ENCODE data around the gene TM4SF4. TPM values are rescaled to one million over a fixed set of nuclear protein-coding genes. Genes with fewer than 3 reads are reported as not detected.

Gene TM4SF4
- total and polyA plus RNA-seq, 7 donors, result 0.92 to 17.1 (median 5.0) TPM; not detected in 1

DNA sequence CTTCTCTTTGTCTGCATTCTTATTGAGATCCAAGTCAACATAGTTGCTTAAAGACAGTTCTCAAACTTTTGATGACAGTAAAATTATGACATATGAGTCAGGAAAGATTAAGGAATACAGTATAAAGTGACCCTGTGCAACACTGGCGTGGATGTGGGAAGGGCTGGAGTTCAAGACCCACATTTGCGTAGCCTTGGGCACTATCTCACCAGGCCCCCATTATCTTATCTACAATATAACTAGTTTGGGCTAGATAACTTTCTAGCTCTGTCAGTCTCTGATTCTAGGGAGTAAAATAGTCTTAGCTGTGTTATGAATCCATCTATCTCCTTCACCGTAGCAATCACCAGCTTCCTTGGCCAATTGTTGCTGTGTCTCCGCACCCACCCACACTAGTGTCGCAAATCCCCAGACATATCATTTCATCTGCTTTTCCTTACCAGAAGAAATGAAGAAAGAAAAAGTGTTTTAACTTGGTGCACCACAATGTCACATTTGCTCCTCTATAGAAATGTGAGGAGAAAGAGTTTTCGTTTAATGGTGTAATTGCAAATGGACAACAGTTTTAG lies 14.9 kb upstream of the TM4SF4 start:
- H3K4me3 ChIP-seq, result no peak overlapping the region
- H3K27ac ChIP-seq, result peak overlapping the region in 2 of 4 donors; percentile 1 to 16
- H3K36me3 ChIP-seq, result no peaks in the 10 kb centered on the region
- intact Hi-C loops (cut with DNase I), result no loop called here
- no peak for DNase-seq
- peaks cover 0 to 6% (median 0%) of the 10 kb centered on the region in 4 donors for H3K4me1 ChIP-seq
- H3K9me3 ChIP-seq, result no peaks in the 10 kb centered on the region
- no peaks in the 10 kb centered on the region for H3K27me3 ChIP-seq
- 92 to 94% methylated on average over 6 of the region's 6 CpGs for WGBS, 2 donors
- TF ChIP-seq EP300 (IDR thresholded peaks at IDR 0.05), result no peak
- no peak for TF ChIP-seq POLR2AphosphoS5 (IDR thresholded peaks at IDR 0.05)
- TF ChIP-seq POLR2A (IDR thresholded peaks at IDR 0.05), result no peak
- TF ChIP-seq, protein P1, sequence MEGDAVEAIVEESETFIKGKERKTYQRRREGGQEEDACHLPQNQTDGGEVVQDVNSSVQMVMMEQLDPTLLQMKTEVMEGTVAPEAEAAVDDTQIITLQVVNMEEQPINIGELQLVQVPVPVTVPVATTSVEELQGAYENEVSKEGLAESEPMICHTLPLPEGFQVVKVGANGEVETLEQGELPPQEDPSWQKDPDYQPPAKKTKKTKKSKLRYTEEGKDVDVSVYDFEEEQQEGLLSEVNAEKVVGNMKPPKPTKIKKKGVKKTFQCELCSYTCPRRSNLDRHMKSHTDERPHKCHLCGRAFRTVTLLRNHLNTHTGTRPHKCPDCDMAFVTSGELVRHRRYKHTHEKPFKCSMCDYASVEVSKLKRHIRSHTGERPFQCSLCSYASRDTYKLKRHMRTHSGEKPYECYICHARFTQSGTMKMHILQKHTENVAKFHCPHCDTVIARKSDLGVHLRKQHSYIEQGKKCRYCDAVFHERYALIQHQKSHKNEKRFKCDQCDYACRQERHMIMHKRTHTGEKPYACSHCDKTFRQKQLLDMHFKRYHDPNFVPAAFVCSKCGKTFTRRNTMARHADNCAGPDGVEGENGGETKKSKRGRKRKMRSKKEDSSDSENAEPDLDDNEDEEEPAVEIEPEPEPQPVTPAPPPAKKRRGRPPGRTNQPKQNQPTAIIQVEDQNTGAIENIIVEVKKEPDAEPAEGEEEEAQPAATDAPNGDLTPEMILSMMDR (IDR thresholded peaks at IDR 0.05), result no peak

DNA sequence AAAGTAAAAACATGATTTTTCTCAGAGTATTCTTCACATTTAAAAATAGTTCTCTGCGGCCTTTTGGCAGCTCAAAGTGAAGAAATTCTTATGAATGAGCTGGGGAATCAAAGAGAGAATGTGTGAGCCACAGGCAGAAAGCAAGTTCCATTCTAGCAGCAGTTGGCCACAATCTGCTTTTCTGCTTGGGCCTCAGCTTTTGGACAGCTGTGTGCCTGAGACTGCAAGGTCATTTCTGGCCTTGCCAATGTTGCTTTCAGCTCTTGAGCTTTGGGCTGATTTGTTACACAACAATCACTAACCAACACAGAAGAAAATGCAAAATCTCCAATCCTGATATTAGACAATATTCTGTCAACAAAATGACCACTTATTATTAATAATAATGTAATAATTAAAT lies 14.4 kb upstream of the TM4SF4 start:
- Histone ChIP-seq H3K27me3 (no peaks in the 10 kb centered on the region), H3K4me3 (no peak overlapping the region), H3K9me3 (no peaks in the 10 kb centered on the region), H3K4me1 (peaks cover 0 to 6% (median 0%) of the 10 kb centered on the region in 4 donors), H3K27ac (peak overlapping the region in 2 of 4 donors; percentile 1 to 16), H3K36me3 (no peaks in the 10 kb centered on the region)
- WGBS, 2 donors, result 81 to 90% methylated on average over 1 of the region's 1 CpG
- TF ChIP-seq POLR2AphosphoS5 (IDR thresholded peaks at IDR 0.05) (no peak), EP300 (IDR thresholded peaks at IDR 0.05) (no peak), POLR2A (IDR thresholded peaks at IDR 0.05) (no peak)
- TF ChIP-seq, protein P1 (IDR thresholded peaks at IDR 0.05), result no peak
- intact Hi-C loops (cut with DNase I), result no loop called here
- no peak for DNase-seq

DNA sequence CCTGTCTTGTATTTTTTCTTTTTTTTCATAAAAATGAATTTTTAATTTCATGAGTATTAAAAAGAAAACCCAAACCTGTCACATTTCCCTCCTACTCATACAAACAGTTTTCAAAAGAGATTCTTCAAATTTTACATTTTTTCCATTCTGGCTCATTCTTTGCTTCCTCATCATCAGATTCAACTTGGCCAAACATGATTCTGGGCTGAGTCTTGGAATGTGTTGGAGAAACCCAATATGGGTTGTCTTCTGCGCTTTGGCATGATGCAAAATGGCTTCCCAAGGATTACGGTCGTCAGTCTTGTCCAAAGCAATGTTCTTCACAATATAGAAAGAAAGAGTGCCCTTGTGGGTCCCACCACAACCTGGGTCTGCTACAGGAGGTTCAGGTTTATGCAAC lies 12.4 kb upstream of the TM4SF4 start:
- H3K9me3 ChIP-seq, result no peaks in the 10 kb centered on the region
- TF ChIP-seq, protein P1 (IDR thresholded peaks at IDR 0.05), result no peak
- H3K4me3 ChIP-seq, result no peak overlapping the region
- peaks cover 0 to 6% (median 0%) of the 10 kb centered on the region in 4 donors for H3K4me1 ChIP-seq
- H3K27ac ChIP-seq, result no peak overlapping the region
- H3K36me3 ChIP-seq, result no peaks in the 10 kb centered on the region
- intact Hi-C loops (cut with DNase I), result no loop called here
- DNase-seq, result no peak
- WGBS, 2 donors, result 79 to 85% methylated on average over 3 of the region's 3 CpGs
- no peaks in the 10 kb centered on the region for H3K27me3 ChIP-seq

DNA sequence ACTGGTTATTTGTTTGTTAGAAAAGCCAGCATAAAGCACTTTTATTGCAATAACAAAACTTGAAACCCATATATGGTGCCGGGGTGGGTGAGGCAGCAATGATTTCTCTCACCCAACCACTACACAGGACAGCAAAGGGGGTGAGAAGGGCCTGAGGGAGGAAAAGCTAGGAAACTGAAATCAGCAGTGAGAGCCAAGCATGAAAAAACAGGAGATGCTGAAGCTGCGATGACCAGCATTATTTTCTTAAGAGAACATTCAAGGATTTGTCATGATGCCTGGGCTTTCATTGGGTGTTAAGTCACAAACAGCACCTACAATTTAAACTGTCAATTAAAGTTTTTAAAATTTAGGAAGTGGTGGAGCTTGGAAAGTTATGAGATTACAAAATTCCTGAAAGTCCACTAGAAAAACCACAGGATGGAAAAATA lies 11.9 kb upstream of the TM4SF4 start:
- DNase-seq, result no peak
- no peaks in the 10 kb centered on the region for H3K36me3 ChIP-seq
- no peak for TF ChIP-seq EP300 (IDR thresholded peaks at IDR 0.05)
- no peak for TF ChIP-seq POLR2AphosphoS5 (IDR thresholded peaks at IDR 0.05)
- no peak for TF ChIP-seq POLR2A (IDR thresholded peaks at IDR 0.05)
- TF ChIP-seq, protein P1 (IDR thresholded peaks at IDR 0.05), result no peak
- no peaks in the 10 kb centered on the region for H3K27me3 ChIP-seq
- intact Hi-C loops (cut with DNase I), result no loop called here
- peaks cover 0 to 6% (median 0%) of the 10 kb centered on the region in 4 donors for H3K4me1 ChIP-seq
- 84 to 87% methylated on average over 2 of the region's 2 CpGs for WGBS, 2 donors
- H3K27ac ChIP-seq, result no peak overlapping the region
- H3K4me3 ChIP-seq, result no peak overlapping the region
- no peaks in the 10 kb centered on the region for H3K9me3 ChIP-seq

DNA sequence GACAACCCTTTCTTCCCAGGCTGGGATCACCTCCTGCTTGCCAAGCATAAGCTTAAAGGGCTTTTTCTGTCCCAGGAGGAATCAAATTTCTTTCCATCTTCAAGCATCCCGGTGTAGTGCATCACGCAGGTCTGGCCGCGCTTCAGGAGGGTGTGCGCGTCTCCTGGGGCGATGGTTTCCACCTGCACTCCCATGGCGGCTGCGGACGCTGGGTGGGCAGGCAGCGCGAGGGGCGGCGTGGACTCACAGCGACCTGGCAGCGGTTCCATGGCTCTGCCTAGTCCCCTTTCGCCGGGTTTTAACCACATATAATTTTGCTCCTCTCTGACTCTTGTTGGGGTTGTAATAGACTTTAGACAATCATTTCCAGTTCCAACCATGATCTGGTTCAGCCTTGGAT lies 10.6 kb upstream of the TM4SF4 start:
- Histone ChIP-seq H3K36me3 (no peaks in the 10 kb centered on the region), H3K9me3 (no peaks in the 10 kb centered on the region), H3K27me3 (no peaks in the 10 kb centered on the region), H3K27ac (no peak overlapping the region), H3K4me3 (no peak overlapping the region), H3K4me1 (peaks cover 0 to 6% (median 0%) of the 10 kb centered on the region in 4 donors)
- 96 to 98% methylated on average over 18 of the region's 18 CpGs for WGBS, 2 donors
- intact Hi-C loops (cut with DNase I), result no loop called here
- DNase-seq, result no peak
- TF ChIP-seq POLR2AphosphoS5 (IDR thresholded peaks at IDR 0.05), result no peak

Measured in sigmoid colon (tissue), 7 donors.